Measurements from ENCODE around the gene RNF26. TPM values are rescaled to one million over a fixed set of nuclear protein-coding genes. Genes with fewer than 3 reads are reported as not detected.
A peak's percentile ranks its signal among the peaks of the same experiment; 100 is the strongest.

Gene RNF26
- 10 to 100 TPM in 3 of 4 donors, 1 to 10 TPM in 1; 6.7 to 16.8 (median 13.1) TPM for total RNA-seq

GRCh38 chr11:119334174-119334930 lies at the start of gene RNF26:
TSS of gene RNF26 (plus strand) at chr11:119334527. CDS start at chr11:119335123, 596 bp downstream.
- TF ChIP-seq CTCF (IDR thresholded peaks at IDR 0.05) (no peak), POLR2A (IDR thresholded peaks at IDR 0.05) (peak in 1 of 2 donors; percentile 50)
- peak; percentile 98 to 99 for DNase-seq (ENCODE audit: low spot score in 2 of 2)
- H3K4me3 ChIP-seq (ENCODE audit: low read depth, poor library complexity, severe bottlenecking) = peak within 1 kb of the TSS; percentile 65
- 1% methylated on average over 53 to 54 of the region's 54 CpGs for WGBS, 2 donors
- intact Hi-C loops (cut with DNase I; ENCODE audit: low total_unique reads) = no loop called here

GRCh38 chr11:119285431-119285830 lies 48.9 kb upstream of the RNF26 start:
- intact Hi-C loops (cut with DNase I; ENCODE audit: low total_unique reads) = no loop called here
- DNase-seq (ENCODE audit: low spot score in 2 of 2) = no peak
- TF ChIP-seq POLR2A (IDR thresholded peaks at IDR 0.05) (no peak), CTCF (IDR thresholded peaks at IDR 0.05) (no peak)
- 96 to 97% methylated on average over 9 of the region's 9 CpGs for WGBS, 2 donors
- no peak overlapping the region for H3K4me3 ChIP-seq (ENCODE audit: low read depth, poor library complexity, severe bottlenecking)

- 87 to 95% methylated on average over 3 of the region's 3 CpGs for WGBS, 2 donors
- DNase-seq (ENCODE audit: low spot score in 2 of 2) = no peak
- no peak for TF ChIP-seq CTCF (IDR thresholded peaks at IDR 0.05)
- no peak for TF ChIP-seq POLR2A (IDR thresholded peaks at IDR 0.05)
- H3K4me3 ChIP-seq (ENCODE audit: low read depth, poor library complexity, severe bottlenecking) = no peak overlapping the region
- intact Hi-C loops (cut with DNase I; ENCODE audit: low total_unique reads) = no loop called here
These were observed 46.1 kb upstream of the RNF26 start for GRCh38 chr11:119288219-119288618.

GRCh38 chr11:119290894-119291497 lies 43.3 kb upstream of the RNF26 start:
- 96% methylated on average over 10 of the region's 10 CpGs for WGBS, 2 donors
- H3K4me3 ChIP-seq (ENCODE audit: low read depth, poor library complexity, severe bottlenecking) = no peak overlapping the region
- TF ChIP-seq POLR2A (IDR thresholded peaks at IDR 0.05) (no peak), CTCF (IDR thresholded peaks at IDR 0.05) (no peak)
- no peak for DNase-seq (ENCODE audit: low spot score in 2 of 2)
- intact Hi-C loops (cut with DNase I; ENCODE audit: low total_unique reads) = no loop called here

GRCh38 chr11:119293461-119293860 lies 40.9 kb upstream of the RNF26 start:
- no peak for TF ChIP-seq POLR2A (IDR thresholded peaks at IDR 0.05)
- TF ChIP-seq CTCF (IDR thresholded peaks at IDR 0.05) = no peak
- 94 to 99% methylated on average over 3 of the region's 3 CpGs for WGBS, 2 donors
- no peak overlapping the region for H3K4me3 ChIP-seq (ENCODE audit: low read depth, poor library complexity, severe bottlenecking)
- no peak for DNase-seq (ENCODE audit: low spot score in 2 of 2)
- intact Hi-C loops (cut with DNase I; ENCODE audit: low total_unique reads) = no loop called here

All from lower leg skin (tissue), 4 donors.